Measurements from ENCODE around the gene VSX1. TPM values are rescaled to one million over a fixed set of nuclear protein-coding genes. Genes with fewer than 3 reads are reported as not detected.

VSX1 gene
- polyA plus RNA-seq, 4 donors = not detected

DNA sequence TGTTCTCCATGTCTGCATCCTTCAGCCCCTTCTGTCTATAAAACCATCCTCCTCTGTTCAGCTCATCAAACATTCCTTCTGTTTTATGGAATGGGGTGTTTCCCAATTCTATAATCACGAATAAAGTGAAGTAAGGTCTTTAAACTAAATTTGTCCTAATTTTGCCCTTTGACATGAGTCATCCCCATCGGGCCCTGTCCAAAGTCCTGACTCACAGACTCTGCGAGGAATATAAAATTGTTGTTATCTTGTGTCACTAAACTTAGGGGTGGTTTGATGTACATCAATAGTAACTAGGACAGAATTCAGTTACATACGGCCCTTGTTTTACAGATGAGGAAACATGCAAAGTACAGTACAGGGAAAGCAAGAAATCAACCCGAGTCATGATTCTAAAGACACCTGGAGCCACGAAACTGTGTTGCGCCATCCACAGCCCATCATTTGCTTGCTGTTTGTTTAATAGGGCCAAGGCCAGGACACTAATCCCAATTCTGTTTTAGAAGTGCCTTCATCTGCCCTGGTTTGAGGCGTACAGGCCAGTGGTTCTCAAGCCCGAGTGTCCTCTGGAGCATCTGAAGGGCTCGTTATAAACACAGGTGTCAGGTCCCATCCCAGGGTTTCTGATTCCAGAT is 26.8 kb downstream of the VSX1 start:
- DNase-seq (ENCODE audit: low read depth in 4 of 4, low spot score in 3 of 4) = no peak

DNA sequence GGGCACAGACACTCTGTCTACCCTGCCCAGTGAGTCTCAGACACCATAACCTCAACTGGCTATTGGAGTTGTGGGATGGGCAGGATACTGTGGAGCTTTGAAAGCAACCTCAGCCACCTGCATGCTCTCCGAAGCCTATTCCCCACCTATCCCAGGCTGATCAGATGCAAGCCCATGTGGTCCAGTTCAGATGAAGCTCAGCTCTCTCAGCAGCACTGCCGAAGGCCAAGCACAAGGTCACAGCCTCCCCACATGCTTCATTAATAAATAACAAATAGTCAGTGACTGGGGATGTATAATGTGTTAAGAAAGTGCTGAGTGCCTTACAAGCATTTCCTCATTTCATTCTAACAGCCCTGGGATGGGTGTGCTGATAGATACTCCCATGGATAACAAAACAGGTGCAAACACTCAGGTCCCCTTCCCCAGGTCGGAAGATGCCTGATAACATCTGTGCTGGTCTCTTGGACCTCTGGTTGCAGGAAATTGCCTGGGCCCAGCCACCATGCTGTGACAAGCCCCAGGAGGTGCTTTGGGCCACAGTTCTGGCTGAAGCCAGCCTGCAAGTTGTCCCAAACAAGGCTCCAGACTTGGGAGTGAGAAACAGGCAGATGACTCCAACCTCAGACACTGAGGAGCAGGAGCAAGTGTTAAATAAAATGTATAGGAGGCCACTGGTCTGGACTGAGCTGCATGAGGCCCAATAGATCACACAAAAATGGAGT is 27.7 kb downstream of the VSX1 start:
- no peak for DNase-seq (ENCODE audit: low read depth in 4 of 4, low spot score in 3 of 4)

DNA sequence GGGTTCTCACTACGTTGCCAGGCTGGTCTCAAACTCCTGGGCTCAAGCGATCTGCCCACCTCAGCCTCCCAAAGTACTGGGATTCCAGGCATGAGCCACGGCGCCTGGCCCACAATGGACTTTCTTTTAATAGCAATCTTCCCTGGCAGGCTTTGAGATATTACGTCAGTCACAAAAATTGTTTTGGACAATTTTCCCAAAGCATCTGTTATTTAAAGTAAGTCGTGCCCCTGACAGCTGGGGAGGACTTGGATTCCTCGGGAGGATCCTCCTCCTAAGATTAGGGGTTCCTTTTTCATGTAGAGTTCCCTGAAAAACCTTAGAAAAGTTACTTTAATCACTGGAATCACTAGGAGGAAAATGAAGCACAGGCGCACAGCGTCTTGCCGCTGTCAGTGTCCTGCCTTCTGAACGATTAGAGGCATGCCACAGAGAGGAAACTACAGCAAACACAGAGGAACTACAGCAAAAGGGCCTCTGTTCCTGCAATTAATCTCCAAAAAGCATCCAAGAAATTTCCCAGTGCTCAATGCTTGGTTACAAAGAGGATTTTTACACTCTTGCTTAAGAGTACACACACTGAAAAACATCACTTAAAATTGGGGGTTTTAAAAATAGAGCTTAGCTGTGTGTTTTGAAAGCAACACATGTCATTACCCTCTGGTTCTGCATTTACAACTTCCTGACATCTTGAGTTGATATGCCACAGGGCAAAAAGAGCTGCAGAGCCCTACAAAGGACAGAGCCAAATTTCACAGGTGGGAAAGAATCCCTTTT is 28.5 kb downstream of the VSX1 start:
- no peak for DNase-seq (ENCODE audit: low read depth in 4 of 4, low spot score in 3 of 4)

DNA sequence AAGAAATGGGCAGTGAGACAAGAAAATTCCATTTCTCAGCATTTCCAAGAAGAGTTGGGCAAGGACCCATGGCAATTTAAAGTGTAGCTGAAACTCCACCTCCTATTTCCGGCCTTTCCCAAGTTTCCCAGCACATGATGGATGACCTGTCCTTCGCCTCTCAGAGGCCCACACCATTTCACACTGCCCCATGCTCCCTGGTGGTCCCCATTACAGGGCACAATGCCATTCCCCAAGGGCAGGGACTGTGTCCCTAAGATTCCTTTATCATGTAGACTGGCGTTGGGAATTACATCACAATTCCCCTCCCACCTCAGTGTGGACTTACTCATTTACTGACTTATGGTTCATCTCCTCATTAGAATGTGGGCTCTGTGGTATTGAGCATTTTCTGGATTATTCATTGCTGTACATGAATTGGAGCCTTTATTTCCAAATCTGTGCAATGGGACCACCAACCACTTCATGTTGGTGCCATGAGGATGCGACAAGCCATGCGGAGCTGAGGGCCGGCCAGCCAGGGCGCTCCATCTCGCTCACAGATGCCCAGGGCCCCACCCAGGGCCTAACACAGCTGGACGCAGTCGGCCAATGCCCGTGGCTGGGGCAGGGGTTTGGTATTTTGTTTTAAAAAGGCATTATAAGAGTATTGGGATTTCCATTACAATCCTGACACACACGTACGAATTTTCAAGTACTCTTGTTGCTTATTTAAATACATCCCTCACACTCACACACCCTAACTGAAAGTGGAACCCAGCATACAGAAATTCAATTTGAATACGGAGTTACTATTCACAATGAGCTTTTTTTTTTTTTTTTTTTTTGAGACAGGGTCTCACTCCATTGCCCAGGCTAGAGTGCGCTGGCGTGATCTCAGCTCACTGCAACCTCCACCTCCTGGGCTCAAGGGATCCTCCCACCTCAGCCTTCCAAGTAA is 29.4 kb downstream of the VSX1 start:
- DNase-seq (ENCODE audit: low read depth in 4 of 4, low spot score in 3 of 4) = no peak

DNA sequence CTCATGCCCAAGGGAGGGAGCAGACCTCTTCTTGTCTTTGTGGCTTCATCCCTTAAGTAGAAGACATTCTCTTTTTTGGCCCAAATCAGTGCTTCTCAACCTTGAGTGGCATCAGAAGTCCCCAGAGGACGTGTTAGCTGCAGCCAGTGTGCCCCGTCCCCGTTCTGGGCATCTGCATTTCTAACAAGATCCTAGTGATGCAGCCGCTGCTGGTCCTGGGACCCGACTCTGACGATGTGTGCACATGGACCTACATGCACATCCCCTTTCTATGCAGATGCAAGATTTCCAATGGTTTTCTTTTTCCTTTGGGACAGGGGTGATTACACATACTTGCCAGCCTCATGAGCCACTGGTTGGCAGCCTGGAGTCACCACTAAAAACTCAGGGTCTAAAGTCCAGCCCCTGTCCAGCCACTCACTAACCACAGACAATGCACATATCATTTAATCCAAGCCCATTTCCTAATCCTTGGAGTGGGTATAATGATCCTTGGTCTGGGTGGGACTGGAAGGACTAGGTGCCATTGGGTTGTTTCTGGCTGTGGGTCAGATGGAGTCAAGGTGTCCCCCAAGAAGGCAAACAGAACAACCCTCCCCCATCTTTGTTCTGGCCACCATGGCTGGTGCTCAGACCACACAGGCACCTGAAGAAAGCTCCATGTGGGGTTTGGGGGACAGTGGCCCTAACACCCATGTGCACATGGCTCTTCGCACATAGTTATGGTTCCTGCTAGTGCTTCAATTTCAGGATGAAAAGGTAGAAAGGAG is 30.4 kb downstream of the VSX1 start:
- no peak for DNase-seq (ENCODE audit: low read depth in 4 of 4, low spot score in 3 of 4)

DNA sequence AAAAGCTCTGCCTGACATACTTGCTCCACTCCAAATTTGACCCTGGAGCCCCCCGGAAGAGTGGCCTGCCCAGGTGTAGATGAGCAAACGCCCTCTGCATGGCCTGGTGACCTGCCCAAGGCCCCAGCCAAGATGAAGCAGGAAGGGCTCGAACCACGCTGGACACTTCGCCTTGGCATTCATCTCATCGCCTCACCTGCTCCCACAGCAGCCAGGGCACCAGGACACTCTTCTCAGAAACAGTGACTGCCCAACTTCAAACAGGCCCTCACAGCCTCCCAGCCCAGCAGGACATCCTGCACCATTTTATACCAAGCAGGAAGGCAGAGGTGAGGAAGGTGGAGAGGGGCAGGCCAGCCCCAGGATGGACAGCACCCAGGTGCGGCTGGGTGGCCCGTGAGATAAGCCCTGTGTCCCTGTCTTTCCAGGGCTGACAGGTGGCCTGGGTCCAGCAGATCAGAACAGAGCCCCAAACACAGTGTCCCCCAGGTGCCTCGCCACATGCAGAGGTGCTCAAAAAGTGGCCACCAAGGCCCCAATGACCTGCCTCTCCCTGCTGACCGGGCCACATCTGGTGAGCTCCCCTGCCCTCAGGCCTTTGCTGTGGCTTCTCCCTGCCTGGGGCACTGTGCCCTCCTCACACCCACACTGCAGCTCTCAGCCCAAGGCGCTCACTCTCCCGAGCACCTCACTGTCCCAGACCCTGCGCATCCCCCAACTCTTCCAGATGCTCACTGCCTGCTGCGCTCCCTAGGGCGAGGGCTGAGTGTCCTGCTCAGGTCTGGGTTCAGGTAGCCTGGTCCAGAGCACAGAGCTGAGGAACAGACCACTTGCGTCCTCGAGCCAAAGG is 31.2 kb downstream of the VSX1 start:
- DNase-seq (ENCODE audit: low read depth in 4 of 4, low spot score in 3 of 4) = no peak

DNA sequence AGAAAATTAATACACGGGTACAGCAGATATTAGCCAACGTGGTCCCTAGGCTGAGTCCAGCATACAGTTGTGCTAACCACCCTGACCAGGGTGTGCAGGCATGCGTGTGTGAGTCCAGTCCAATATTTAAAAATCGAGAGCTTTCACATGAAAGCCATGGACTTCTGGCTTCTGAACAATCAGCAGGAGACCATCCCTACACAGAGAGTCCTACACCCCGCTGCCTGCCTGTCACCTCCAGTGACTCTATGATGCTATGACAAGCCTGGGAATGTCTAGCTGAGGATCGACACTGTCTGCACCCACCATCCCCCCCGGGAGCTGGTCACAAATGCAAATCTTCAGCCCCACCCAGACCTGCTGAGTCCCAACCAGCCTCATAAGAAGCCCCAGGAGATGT is 31.9 kb downstream of the VSX1 start:
- no peak for DNase-seq (ENCODE audit: low read depth in 4 of 4, low spot score in 3 of 4)

DNA sequence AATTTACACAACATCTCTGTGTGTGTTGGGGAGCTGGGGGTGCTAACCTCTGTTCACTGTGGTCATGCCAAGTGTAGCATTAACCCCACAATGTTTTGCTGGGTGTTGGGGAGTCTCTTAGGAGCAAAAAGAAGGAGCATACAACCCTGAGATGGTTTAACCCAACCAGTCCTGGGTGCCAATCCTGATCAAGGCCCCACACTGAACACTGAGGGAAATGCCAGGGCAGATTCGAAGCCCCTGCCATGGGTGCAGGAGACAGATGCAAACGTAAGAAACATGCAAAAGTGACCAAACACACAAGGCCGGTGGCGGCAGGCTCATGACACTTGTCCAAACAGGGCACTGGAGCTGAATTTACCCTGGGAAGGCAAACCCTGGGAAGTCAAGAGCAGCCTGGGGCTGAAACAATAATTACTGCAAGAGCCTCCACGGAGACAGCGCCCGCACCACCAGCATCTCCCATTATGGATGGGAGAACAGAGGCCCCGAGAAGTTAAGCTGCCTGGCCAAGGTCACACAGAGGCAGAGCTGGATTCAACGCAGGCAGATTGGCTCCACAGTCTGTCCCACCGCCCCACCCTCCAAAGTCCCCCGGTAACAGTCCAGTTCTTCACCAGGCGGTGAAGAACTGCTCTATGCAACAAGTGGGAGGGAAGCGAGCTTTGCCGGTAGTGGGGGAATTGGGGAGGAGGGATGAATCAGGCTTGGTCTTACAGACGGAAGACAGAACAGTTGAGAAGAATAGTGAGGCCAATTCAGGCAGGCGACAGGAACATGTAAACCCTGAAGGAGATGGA is 32.5 kb downstream of the VSX1 start:
- no peak for DNase-seq (ENCODE audit: low read depth in 4 of 4, low spot score in 3 of 4)

DNA sequence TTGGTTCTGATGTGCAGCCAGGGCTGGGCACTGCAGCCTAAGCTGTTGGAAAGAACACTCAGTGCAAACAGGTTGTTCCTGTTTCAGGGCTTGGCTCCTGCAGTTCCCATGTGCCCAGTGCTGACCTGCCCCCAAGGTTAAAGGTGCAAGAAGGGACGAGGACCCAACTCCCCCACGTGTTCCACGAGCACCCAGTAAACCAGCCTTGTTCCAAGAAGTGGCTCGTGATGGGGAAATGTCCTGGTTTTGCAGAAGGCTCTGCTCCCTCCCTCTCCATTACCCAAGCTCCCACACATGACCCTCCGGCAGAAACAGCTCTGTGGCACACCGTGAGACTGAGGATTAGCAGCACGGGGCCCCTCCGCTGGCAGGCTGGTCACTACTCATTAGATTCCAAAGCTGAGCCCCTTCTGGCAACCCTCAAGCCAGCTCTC is 33.4 kb downstream of the VSX1 start:
- DNase-seq (ENCODE audit: low read depth in 4 of 4, low spot score in 3 of 4) = no peak

DNA sequence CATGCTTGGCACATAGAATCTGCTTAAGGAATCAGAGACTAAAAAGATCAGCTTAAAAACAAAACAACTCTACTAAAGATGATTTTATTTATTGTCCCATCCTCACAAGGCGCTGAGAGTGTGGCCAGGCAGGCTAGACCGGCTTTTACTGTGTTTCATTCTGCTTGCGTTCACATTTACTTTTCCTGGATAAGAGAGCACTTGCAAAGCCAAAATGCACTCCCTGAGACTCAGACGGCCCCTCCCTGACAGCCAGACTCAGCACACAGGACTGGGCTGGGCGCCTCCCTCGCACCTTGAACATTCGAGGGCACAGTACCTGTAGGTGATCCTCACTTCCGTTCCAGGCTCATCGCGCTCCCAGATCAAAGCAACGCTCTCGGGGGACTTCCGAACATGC is 34.2 kb downstream of the VSX1 start:
- DNase-seq (ENCODE audit: low read depth in 4 of 4, low spot score in 3 of 4) = no peak

DNA sequence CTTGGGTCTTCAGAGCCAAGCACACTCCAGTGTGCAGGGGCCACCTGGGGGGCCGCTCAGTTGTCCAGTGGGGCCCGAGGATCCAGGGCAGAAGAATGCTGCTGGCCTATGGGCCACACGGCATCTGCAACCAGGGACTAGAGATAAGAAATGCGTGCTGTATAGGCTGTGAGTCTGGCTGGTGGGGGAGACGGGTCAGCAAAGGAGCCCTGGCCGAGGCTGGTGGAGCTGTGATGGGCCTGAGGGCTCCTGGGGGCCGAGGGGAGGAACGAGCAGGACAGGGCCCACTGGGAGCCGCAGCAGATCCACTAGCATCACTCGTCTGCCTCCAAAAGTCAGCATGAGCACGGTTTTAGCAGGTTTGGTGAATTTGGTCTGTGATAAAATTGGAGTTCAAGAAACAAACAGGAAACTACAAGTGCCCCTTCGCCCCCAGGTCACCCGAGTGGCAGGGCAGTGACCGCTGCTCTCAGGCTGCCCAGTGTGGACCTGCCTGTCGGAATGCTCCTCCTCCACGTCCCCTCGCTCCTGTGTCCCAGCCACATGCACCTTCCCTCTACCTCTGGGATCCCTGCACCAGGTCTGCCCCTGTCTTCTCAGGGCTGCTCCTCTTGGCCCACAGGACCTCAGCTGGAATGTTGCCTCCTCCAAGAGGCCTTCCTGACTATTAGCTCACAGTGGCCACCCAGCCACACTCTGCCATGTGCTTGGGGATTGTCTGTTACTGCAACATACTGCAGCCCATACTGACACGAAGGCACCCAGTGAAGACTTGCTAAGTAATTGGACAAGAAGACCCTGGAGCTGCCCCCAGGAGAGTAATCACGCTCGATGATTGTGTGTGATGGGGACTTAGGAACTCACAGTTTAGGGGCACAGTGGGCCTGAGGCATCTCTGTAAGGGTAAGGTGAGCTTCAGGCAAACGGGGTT is 34.9 kb downstream of the VSX1 start:
- DNase-seq (ENCODE audit: low read depth in 4 of 4, low spot score in 3 of 4) = no peak

DNA sequence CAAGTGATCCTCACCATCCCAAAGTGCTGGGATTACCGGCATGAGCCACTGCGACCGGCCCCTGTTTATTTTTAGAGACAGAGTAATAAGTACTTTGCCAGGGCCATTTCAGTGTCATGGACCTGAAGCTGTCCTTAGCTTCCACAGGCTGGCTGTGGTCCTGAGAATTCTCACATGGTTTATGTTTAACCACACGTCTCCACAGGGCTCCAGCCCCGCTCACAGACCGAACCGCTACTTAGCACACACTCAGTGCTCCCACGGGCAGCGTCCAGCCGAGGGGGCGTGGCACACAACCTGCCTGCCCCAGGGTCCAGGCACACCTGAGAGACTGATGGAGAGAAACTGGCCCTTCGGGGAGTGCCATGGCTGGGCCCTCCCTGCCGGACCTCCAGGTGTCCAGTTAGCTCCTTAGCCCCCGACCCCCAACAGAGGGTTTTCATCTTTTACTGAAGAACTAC is 35.7 kb downstream of the VSX1 start:
- DNase-seq (ENCODE audit: low read depth in 4 of 4, low spot score in 3 of 4) = no peak

DNA sequence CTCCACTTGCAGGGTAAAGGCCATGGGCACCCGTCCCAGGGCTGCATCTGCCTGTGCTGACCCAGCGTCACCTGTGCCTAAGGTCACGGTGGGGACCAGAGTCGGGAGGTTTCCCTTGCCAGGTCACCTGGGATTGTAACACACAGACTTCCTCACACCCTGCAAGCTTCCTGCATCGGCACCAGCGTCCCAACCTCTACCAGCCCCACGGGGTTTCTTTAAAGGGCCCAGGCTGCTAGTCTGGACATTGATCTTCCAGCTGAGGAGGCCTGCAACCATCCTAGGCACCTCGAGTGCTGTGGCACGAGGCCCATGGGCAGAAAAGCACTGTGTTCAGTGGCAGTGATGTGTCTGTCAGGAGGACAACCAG is 36.6 kb downstream of the VSX1 start:
- no peak for DNase-seq (ENCODE audit: low read depth in 4 of 4, low spot score in 3 of 4)

DNA sequence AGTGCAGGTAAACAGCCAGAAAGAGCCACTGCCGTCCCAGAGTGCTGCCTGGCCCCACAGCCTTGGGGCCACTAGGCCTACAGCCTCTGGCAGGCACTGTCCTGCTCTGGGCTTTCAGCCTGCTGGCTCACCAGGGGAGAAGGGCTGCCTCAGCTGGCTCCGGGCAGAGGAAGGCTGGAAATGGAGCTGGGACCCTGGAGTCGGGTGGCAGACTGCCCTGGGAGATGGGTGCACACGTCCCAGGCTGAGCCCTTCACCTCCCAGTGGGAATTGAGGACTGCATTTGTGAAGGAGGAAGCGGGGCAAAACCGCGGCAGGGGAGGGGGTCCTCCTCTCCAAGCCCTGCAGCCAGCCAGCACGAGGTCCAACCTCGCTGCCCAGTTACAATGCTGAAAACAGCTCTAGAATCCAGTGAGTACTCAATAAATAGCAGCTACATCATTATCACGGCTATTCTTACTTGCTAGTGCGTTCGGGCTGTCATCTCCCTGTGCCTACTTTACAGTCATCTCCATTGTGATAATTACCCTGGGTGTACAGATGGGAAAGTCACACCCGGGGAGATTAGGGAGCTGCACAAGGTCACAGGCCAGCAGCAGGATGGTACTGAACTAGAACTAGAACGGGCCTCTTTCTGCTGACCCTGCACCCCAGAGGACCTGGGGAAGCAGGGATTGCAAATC is 37.1 kb downstream of the VSX1 start:
- no peak for DNase-seq (ENCODE audit: low read depth in 4 of 4, low spot score in 3 of 4)

DNA sequence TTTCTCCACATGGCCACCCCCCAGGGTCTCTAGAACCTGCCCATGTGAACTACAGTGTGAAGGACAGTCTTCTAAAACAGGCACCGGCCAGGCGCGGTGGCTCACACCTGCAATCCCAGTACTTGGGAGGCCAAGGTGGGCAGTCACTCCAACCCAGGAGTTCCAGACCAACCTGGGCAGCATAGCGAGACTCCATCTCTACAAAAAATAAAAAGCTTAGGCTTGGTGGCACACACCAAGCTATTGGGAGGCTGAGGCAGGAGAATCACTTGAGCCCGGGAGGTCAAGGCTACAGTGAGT is 37.7 kb downstream of the VSX1 start:
- no peak for DNase-seq (ENCODE audit: low read depth in 4 of 4, low spot score in 3 of 4)

DNA sequence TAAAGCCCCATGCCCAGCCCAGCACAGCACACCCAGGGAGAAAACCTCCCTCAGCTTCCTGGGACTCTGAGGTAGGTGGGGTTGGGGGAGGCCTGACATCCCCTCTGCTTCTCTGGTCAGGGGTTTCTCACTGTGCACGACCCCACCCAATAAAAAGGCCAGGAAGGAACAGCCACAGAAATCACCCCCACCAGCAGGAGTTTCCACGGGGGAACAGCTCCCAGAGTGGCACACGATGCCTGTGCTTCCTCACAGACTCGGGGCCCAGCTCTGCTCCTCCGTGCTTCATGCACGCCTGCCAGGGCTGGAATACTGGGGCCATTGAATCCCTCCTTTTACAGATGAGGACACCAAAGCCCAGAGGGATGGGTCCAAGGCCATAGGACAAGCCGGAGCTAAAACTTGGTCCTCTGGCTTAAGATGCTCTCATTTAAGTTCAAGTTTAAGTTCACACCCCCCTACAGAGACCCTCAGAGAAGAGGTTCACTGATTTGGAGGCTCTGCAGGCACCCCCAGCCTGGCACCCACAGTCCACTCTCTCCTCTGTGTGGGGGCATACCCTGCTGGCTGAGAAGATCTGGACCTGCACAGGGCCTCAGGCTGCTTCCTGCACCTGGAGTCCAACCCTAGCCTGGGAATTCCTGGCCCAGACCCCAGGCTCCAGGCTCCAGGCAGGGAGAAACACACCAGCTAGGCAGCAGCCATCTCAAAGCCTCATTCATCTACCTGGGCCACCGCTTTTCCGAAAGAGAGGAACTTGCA is 38.3 kb downstream of the VSX1 start:
- no peak for DNase-seq (ENCODE audit: low read depth in 4 of 4, low spot score in 3 of 4)

Data from right renal pelvis (tissue), 4 donors.